Neural cell (in vitro differentiated cells): ENCODE data around the gene PRTN3. TPM values are rescaled to one million over a fixed set of nuclear protein-coding genes. Genes with fewer than 3 reads are reported as not detected.

Experiments used
- H2AFZ ChIP-seq: fragments of 200-600, 300-800 bp; sonication (generic), shearing (Covaris generic); 2 replicates; pipeline ENCODE4 v1.6.0; 2014; ENCODE audit warnings: low read depth, mild to moderate bottlenecking, antibody characterized with exemption, low read length, moderate library complexity
- H3F3A ChIP-seq: fragments of 200-600 bp; shearing (Covaris generic); 2 replicates; pipeline ENCODE4 v1.6.1; 2016; ENCODE audit warnings: mild to moderate bottlenecking, moderate library complexity, mixed read lengths, antibody characterized with exemption, low read length; ENCODE audit not compliant: insufficient read depth, poor library complexity, severe bottlenecking
- H3K27ac ChIP-seq: fragments of 200-600, 300-800 bp; sonication (generic), shearing (Covaris generic); 2 replicates; pipeline ENCODE4 v1.5.1; 2014; ENCODE audit warnings: mild to moderate bottlenecking, low read length, moderate library complexity
- H3K27me3 ChIP-seq: fragments of 300-800, 200-600 bp; sonication (generic), shearing (Covaris generic); 2 replicates; pipeline ENCODE4 v1.6.0; 2014; ENCODE audit warnings: mild to moderate bottlenecking, low read depth, low read length, moderate library complexity; ENCODE audit not compliant: insufficient read depth
- H3K36me3 ChIP-seq: fragments of 300-800, 200-600 bp; sonication (generic), shearing (Covaris generic); 2 replicates; pipeline ENCODE4 v1.5.1; 2014; ENCODE audit warnings: mild to moderate bottlenecking, antibody characterized with exemption, low read length, moderate library complexity; ENCODE audit not compliant: insufficient read depth
- H3K4me2 ChIP-seq: fragments of 300-800, 200-600 bp; sonication (generic), shearing (Covaris generic); 2 replicates; pipeline ENCODE4 v1.6.0; 2014; ENCODE audit warnings: mild to moderate bottlenecking, low read length
- H3K4me3 ChIP-seq: fragments of 300-800, 200-600 bp; sonication (generic), shearing (Covaris generic); 2 replicates; pipeline ENCODE4 v1.5.1; 2014; ENCODE audit warnings: mild to moderate bottlenecking, low read length, moderate library complexity
- H3K79me2 ChIP-seq: fragments of 200-600 bp; shearing (Covaris generic); replicated peaks from 2 replicates; pipeline ENCODE4 v1.6.0; 2014; ENCODE audit warnings: mild to moderate bottlenecking, low read length, moderate library complexity; ENCODE audit not compliant: insufficient read depth
- H3K9ac ChIP-seq: fragments of 300-800, 200-600 bp; sonication (generic), shearing (Covaris generic); 2 replicates; pipeline ENCODE4 v1.6.1; 2016; ENCODE audit warnings: mild to moderate bottlenecking, low read length, mixed read lengths
- H3K9me2 ChIP-seq: fragments of 200-600 bp; shearing (Covaris generic); 2 replicates; pipeline ENCODE4 v1.6.1; 2016; ENCODE audit warnings: mild to moderate bottlenecking, low read length, mixed read lengths; ENCODE audit not compliant: insufficient read depth
- H3K9me3 ChIP-seq: fragments of 200-600, 300-800 bp; sonication (generic), shearing (Covaris generic); 2 replicates; pipeline ENCODE4 v1.6.1; 2016; ENCODE audit warnings: mild to moderate bottlenecking, mixed run types, low read length, moderate library complexity, mixed read lengths
- H4K20me1 ChIP-seq: fragments of 200-600 bp; shearing (Covaris generic); 2 replicates; pipeline ENCODE4 v1.6.1; 2016; ENCODE audit warnings: mild to moderate bottlenecking, mixed run types; ENCODE audit not compliant: insufficient read depth
- CTCF ChIP-seq: fragments of 450-650 bp; IDR thresholded peaks from 2 replicates; pipeline ENCODE4 v1.5.1; 2014; ENCODE audit warnings: antibody characterized with exemption, mild to moderate bottlenecking, moderate library complexity; ENCODE audit not compliant: poor library complexity, severe bottlenecking
- EP300 ChIP-seq: fragments of 450-650 bp; conservative IDR thresholded peaks from 2 replicates; pipeline ENCODE4 v1.6.1; 2014; ENCODE audit warnings: antibody characterized with exemption, mild to moderate bottlenecking, moderate library complexity; ENCODE audit not compliant: poor library complexity, severe bottlenecking
- EZH2 ChIP-seq: fragments of 200-600, 300-800 bp; shearing (Covaris generic), sonication (generic); IDR thresholded peaks from 2 replicates; pipeline ENCODE4 v1.6.1; 2014; ENCODE audit warnings: antibody characterized with exemption, low read length, borderline replicate concordance, mild to moderate bottlenecking; ENCODE audit not compliant: insufficient read depth, poor library complexity, severe bottlenecking
- MXI1 ChIP-seq: fragments of 450-650 bp; conservative IDR thresholded peaks from 2 replicates; pipeline ENCODE4 v1.6.1; 2014; ENCODE audit warnings: antibody characterized with exemption, mild to moderate bottlenecking; ENCODE audit not compliant: poor library complexity, severe bottlenecking
- POLR2AphosphoS5 ChIP-seq: IDR thresholded peaks from 2 replicates; pipeline ENCODE4 v1.6.1; 2012
- RAD21 ChIP-seq: fragments of 450-650 bp; conservative IDR thresholded peaks from 2 replicates; pipeline ENCODE4 v1.6.1; 2014; ENCODE audit warnings: antibody characterized with exemption, mild to moderate bottlenecking, moderate library complexity
- REST ChIP-seq: IDR thresholded peaks from 2 replicates; pipeline ENCODE4 v1.6.1; 2012; ENCODE audit warnings: borderline replicate concordance
- SMC3 ChIP-seq: fragments of 450-650 bp; conservative IDR thresholded peaks from 2 replicates; pipeline ENCODE4 v1.6.1; 2014; ENCODE audit warnings: antibody characterized with exemption, mild to moderate bottlenecking, moderate library complexity; ENCODE audit not compliant: poor library complexity
- TAF1 ChIP-seq: IDR thresholded peaks from 2 replicates; pipeline ENCODE4 v1.6.1; 2012; ENCODE audit warnings: low read depth
- polyA plus RNA-seq: library from polyadenylated mRNA; depleted of rRNA; stranded (reverse); fragments of >200 nt; gene quantifications from 2 replicates; pipeline ENCODE4 v1.2.3, GENCODE V29; 2014

Gene PRTN3
- polyA plus RNA-seq, 1 donor from 2014 or later = not detected

GRCh38 chr19:862581-863314, 21.9 kb downstream of the PRTN3 start:
- Histone ChIP-seq H3F3A (no peaks in the 10 kb centered on the region), H3K27me3 (peaks cover 36% of the 10 kb centered on the region), H3K79me2 (no peaks in the 10 kb centered on the region), H4K20me1 (no peaks in the 10 kb centered on the region), H3K27ac (no peak overlapping the region), H3K4me2 (no peak overlapping the region), H2AFZ (no peak overlapping the region), H3K9me2 (no peaks in the 10 kb centered on the region), H3K4me3 (no peak overlapping the region), H3K9me3 (no peaks in the 10 kb centered on the region), H3K9ac (no peak overlapping the region), H3K36me3 (no peaks in the 10 kb centered on the region)
- TF ChIP-seq EZH2 (no peak), RAD21 (no peak), CTCF (no peak), REST (no peak), EP300 (no peak), SMC3 (no peak), TAF1 (no peak)

GRCh38 chr19:863315-863620, 22.5 kb downstream of the PRTN3 start:
- no peaks in the 10 kb centered on the region for H3K36me3 ChIP-seq
- no peak overlapping the region for H2AFZ ChIP-seq
- H3K9me3 ChIP-seq = no peaks in the 10 kb centered on the region
- H4K20me1 ChIP-seq = no peaks in the 10 kb centered on the region
- no peak overlapping the region for H3K4me3 ChIP-seq
- H3K9ac ChIP-seq = no peak overlapping the region
- no peak for TF ChIP-seq REST
- no peak for TF ChIP-seq SMC3
- TF ChIP-seq TAF1 = no peak
- TF ChIP-seq RAD21 = no peak
- TF ChIP-seq CTCF = no peak
- no peak for TF ChIP-seq EZH2
- TF ChIP-seq POLR2AphosphoS5 = no peak
- TF ChIP-seq EP300 = no peak
- no peak for TF ChIP-seq MXI1
- H3F3A ChIP-seq = no peaks in the 10 kb centered on the region
- H3K27me3 ChIP-seq = peaks cover 34% of the 10 kb centered on the region
- H3K4me2 ChIP-seq = no peak overlapping the region
- H3K79me2 ChIP-seq = no peaks in the 10 kb centered on the region
- H3K27ac ChIP-seq = no peak overlapping the region
- H3K9me2 ChIP-seq = no peaks in the 10 kb centered on the region
